Urinary bladder (tissue), 4 donors: Measurements from ENCODE around the gene TBC1D14. TPM values are rescaled to one million over a fixed set of nuclear protein-coding genes. Genes with fewer than 3 reads are reported as not detected.
A peak's percentile ranks its signal among the peaks of the same experiment; 100 is the strongest.
"Not testable (repeated sequence)": the region's sequence is repeated elsewhere in the genome, so short reads cannot be mapped to it uniquely, and the experiment has no call there.

Source experiments
- DNase-seq: peaks from one replicate; pipeline ENCODE4 v3.0.0-alpha.2; 2015; ENCODE audit errors: extremely low spot score
- H3K27ac ChIP-seq: one replicate; pipeline ENCODE4 v1.5.1; 2013; ENCODE audit warnings: low read depth, mild to moderate bottlenecking, moderate library complexity
- H3K36me3 ChIP-seq: one replicate; pipeline ENCODE4 v1.6.1; 2013; ENCODE audit warnings: mild to moderate bottlenecking, moderate library complexity; ENCODE audit not compliant: insufficient read depth
- H3K4me1 ChIP-seq: one replicate; pipeline ENCODE4 v1.6.1; 2013; ENCODE audit warnings: mild to moderate bottlenecking, moderate library complexity; ENCODE audit not compliant: insufficient read depth
- H3K4me3 ChIP-seq: one replicate; pipeline ENCODE4 v1.5.1; 2013; ENCODE audit warnings: low read depth, low read length
- WGBS: extraction: QIAGEN DNeasy Blood & Tissue Kit; methylation state at CpG from one replicate; pipeline ENCODE4 v1.1.7; 2013; 5-methylcytosine and 5-hydroxymethylcytosine counted together
- polyA plus RNA-seq: library from polyadenylated mRNA; stranded (reverse); fragments of 200-250 nt; gene quantifications from one replicate; pipeline ENCODE4 v1.2.3, GENCODE V29; 2013
- total RNA-seq: library from RNA; depleted of rRNA; stranded (reverse); fragments of >200 nt; gene quantifications from one replicate; pipeline ENCODE4 v1.2.3, GENCODE V29; 2014
- donor health status: healthy with polysubstance abuse.
- donor health status: healthy.

Gene TBC1D14
- total and polyA plus RNA-seq, 2 donors: 33.0 to 40.7 TPM

- H3K36me3 ChIP-seq: no peaks in the 10 kb centered on the region
- no peak overlapping the region for H3K4me3 ChIP-seq
- H3K4me1 ChIP-seq: no peaks in the 10 kb centered on the region
- no peak overlapping the region for H3K27ac ChIP-seq
- DNase-seq: no peak
- 31% methylated on average over 15 of the region's 15 CpGs for WGBS
These were observed 23.6 kb upstream of the TBC1D14 start for GRCh38 chr4:6885953-6886557.

GRCh38 chr4:6886886-6887285, 22.7 kb upstream of the TBC1D14 start:
- no peak for DNase-seq
- H3K27ac ChIP-seq: no peak overlapping the region
- H3K4me1 ChIP-seq: no peaks in the 10 kb centered on the region
- H3K4me3 ChIP-seq: no peak overlapping the region
- no peaks in the 10 kb centered on the region for H3K36me3 ChIP-seq
- WGBS: 78% methylated on average over 10 of the region's 10 CpGs

- no peak overlapping the region for H3K4me3 ChIP-seq
- no peaks in the 10 kb centered on the region for H3K4me1 ChIP-seq
- WGBS: 73% methylated on average over 21 of the region's 21 CpGs
- no peaks in the 10 kb centered on the region for H3K36me3 ChIP-seq
- DNase-seq: no peak
- H3K27ac ChIP-seq: no peak overlapping the region
These were observed 21.8 kb upstream of the TBC1D14 start for GRCh38 chr4:6887591-6888371.

GRCh38 chr4:6888506-6889071, 21.0 kb upstream of the TBC1D14 start:
- no peak for DNase-seq
- no peak overlapping the region for H3K4me3 ChIP-seq
- 81% methylated on average over 15 of the region's 15 CpGs for WGBS
- H3K27ac ChIP-seq: no peak overlapping the region
- no peaks in the 10 kb centered on the region for H3K36me3 ChIP-seq
- no peaks in the 10 kb centered on the region for H3K4me1 ChIP-seq

- no peak overlapping the region for H3K4me3 ChIP-seq
- no peak overlapping the region for H3K27ac ChIP-seq
- no peaks in the 10 kb centered on the region for H3K36me3 ChIP-seq
- 92% methylated on average over 37 of the region's 37 CpGs for WGBS
- no peaks in the 10 kb centered on the region for H3K4me1 ChIP-seq
- no peak for DNase-seq
These were observed 20.4 kb upstream of the TBC1D14 start for GRCh38 chr4:6889101-6889735.

GRCh38 chr4:6889736-6890324, 19.8 kb upstream of the TBC1D14 start:
- 91% methylated on average over 15 of the region's 15 CpGs for WGBS
- Histone ChIP-seq H3K4me1 (no peaks in the 10 kb centered on the region), H3K36me3 (no peaks in the 10 kb centered on the region), H3K4me3 (no peak overlapping the region), H3K27ac (no peak overlapping the region)
- no peak for DNase-seq

GRCh38 chr4:6890358-6890757, 19.3 kb upstream of the TBC1D14 start:
- H3K27ac ChIP-seq: no peak overlapping the region
- H3K4me1 ChIP-seq: no peaks in the 10 kb centered on the region
- H3K4me3 ChIP-seq: no peak overlapping the region
- no peak for DNase-seq
- H3K36me3 ChIP-seq: no peaks in the 10 kb centered on the region
- WGBS: 97% methylated on average over 3 of the region's 3 CpGs

GRCh38 chr4:6890971-6891370, 18.7 kb upstream of the TBC1D14 start:
- not testable (repeated sequence) for H3K4me1 ChIP-seq, H3K36me3 ChIP-seq, DNase-seq, H3K27ac ChIP-seq, H3K4me3 ChIP-seq
- WGBS: 94% methylated on average over 9 of the region's 9 CpGs

- DNase-seq: no peak
These were observed 18.0 kb upstream of the TBC1D14 start for GRCh38 chr4:6891436-6892170.

GRCh38 chr4:6892190-6892908, 17.3 kb upstream of the TBC1D14 start:
- 31% methylated on average over 20 of the region's 20 CpGs for WGBS
- Histone ChIP-seq H3K4me3 (no peak overlapping the region), H3K36me3 (no peaks in the 10 kb centered on the region), H3K4me1 (no peaks in the 10 kb centered on the region), H3K27ac (peak overlapping the region; percentile 40)
- DNase-seq: no peak

More at GRCh38 chr4:6891436-6892170, 18.0 kb upstream of the TBC1D14 start:
- peak overlapping the region; percentile 40 for H3K27ac ChIP-seq
- no peak overlapping the region for H3K4me3 ChIP-seq
- WGBS: 82% methylated on average over 10 of the region's 10 CpGs
- no peaks in the 10 kb centered on the region for H3K36me3 ChIP-seq
- H3K4me1 ChIP-seq: no peaks in the 10 kb centered on the region

GRCh38 chr4:6892909-6893202, 16.8 kb upstream of the TBC1D14 start:
- WGBS: 80% methylated on average over 6 of the region's 6 CpGs
- no peak overlapping the region for H3K4me3 ChIP-seq
- H3K36me3 ChIP-seq: no peaks in the 10 kb centered on the region
- DNase-seq: no peak
- H3K27ac ChIP-seq: no peak overlapping the region
- no peaks in the 10 kb centered on the region for H3K4me1 ChIP-seq

GRCh38 chr4:6893449-6894085, 16.1 kb upstream of the TBC1D14 start:
- 67% methylated on average over 7 of the region's 7 CpGs for WGBS
- H3K36me3 ChIP-seq: no peaks in the 10 kb centered on the region

More at GRCh38 chr4:6893449-6894085, 16.1 kb upstream of the TBC1D14 start:
- DNase-seq: no peak
- Histone ChIP-seq H3K4me1 (no peaks in the 10 kb centered on the region), H3K4me3 (no peak overlapping the region), H3K27ac (no peak overlapping the region)
